Prostate gland (tissue), 2 donors: ENCODE measurements around the gene CDH13. TPM values are rescaled to one million over a fixed set of nuclear protein-coding genes. Genes with fewer than 3 reads are reported as not detected.

ENCODE experiments used
- DNase-seq: peaks from one replicate; pipeline ENCODE4 v3.0.0-alpha.2; 2019; ENCODE audit warnings: low spot score
- H3K27ac ChIP-seq, 2 donors: fragments of 200-600 bp; sonication (generic); 2 replicates each; pipeline ENCODE4 v1.5.1; 2017 to 2019
- H3K27me3 ChIP-seq: fragments of 200-600 bp; sonication (generic); replicated peaks from 2 replicates; pipeline ENCODE4 v1.5.1; 2019; ENCODE audit not compliant: insufficient read depth
- H3K36me3 ChIP-seq, 2 donors: fragments of 200-600 bp; sonication (generic); 1 replicate in 1 of 2; 2 replicates in 1 of 2; pipeline versions ENCODE4 v1.5.1 to v1.8.1; 2017 to 2019
- H3K4me1 ChIP-seq: fragments of 200-600 bp; sonication (generic); replicated peaks from 2 replicates; pipeline ENCODE4 v1.5.1; 2019
- H3K4me3 ChIP-seq, 2 donors: fragments of 200-600 bp; sonication (generic); 2 replicates each; pipeline ENCODE4 v1.5.1; 2017 to 2019
- H3K9me3 ChIP-seq: fragments of 200-600 bp; sonication (generic); 2 replicates; pipeline ENCODE4 v1.5.1; 2017
- CTCF ChIP-seq, 4 experiments: fragments of 200-600 bp in 2 of 4; fragments of 450-650 bp in 2 of 4; sonication (generic) in 2 of 4; IDR thresholded peaks; 1 replicate in 3 of 4; 2 replicates in 1 of 4; pipeline ENCODE4 v1.5.1; 2016 to 2019; ENCODE audit warnings: antibody characterized with exemption in 4 of 4, mild to moderate bottlenecking in 2 of 4, moderate library complexity in 2 of 4
- POLR2A ChIP-seq: fragments of 450-650 bp; IDR thresholded peaks from one replicate; pipeline ENCODE4 v1.6.1; 2016; ENCODE audit warnings: antibody characterized with exemption, mild to moderate bottlenecking
- POLR2AphosphoS5 ChIP-seq: sonication (generic); formaldehyde crosslinking; IDR thresholded peaks from one replicate; pipeline ENCODE4 v1.6.1; 2017; ENCODE audit warnings: antibody characterized with exemption
- WGBS: methylation state at CpG from one replicate; pipeline ENCODE4 v1.1.5; 2018; 5-methylcytosine and 5-hydroxymethylcytosine counted together
- intact Hi-C: fragments of 100-400 bp; cut with DNase I; formaldehyde crosslinking; loops from one replicate; pipeline ENCODE4 v1.14.2; 2022
- total RNA-seq, 2 donors: library from RNA; depleted of rRNA; stranded (reverse); fragments of >200 nt; gene quantifications; one replicate each; pipeline ENCODE4 v1.1.0, GENCODE V29; 2016

Gene CDH13
- total RNA-seq, 2 donors from 2014 or later: 20.6 to 23.0 TPM

DNA sequence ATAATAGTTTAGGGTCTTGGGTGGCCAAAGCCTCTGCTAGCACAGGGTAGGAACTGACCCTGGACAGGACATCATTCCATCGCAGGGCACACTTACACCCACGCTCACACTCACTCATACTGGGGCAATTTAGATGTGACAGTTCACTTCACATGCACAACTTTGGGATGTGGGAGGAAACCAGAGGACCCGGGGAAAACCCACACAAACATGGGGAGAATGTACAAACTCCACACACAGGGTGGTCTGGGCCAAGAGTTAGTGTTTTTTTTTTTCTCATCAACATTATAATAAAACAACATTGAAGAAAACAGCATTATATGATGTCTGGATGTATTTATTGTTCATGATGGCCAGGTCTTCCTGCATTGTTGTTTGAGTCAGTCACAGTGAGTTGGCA is 93.6 kb downstream of the CDH13 start:
- Histone ChIP-seq H3K9me3 (no peaks in the 10 kb centered on the region), H3K27ac (no peak overlapping the region), H3K4me1 (no peaks in the 10 kb centered on the region), H3K36me3 (no peaks in the 10 kb centered on the region), H3K27me3 (no peaks in the 10 kb centered on the region), H3K4me3 (no peak overlapping the region)
- no peak for DNase-seq
- WGBS: 86% methylated on average over 3 of the region's 3 CpGs
- intact Hi-C loops: no loop called here
- TF ChIP-seq POLR2AphosphoS5 (no peak), CTCF (IDR thresholded peaks at IDR 0.05) (no peak), POLR2A (no peak)

- Histone ChIP-seq H3K9me3 (no peaks in the 10 kb centered on the region), H3K27me3 (no peaks in the 10 kb centered on the region), H3K4me1 (no peaks in the 10 kb centered on the region), H3K4me3 (no peak overlapping the region), H3K36me3 (no peaks in the 10 kb centered on the region), H3K27ac (no peak overlapping the region)
- intact Hi-C loops: no loop called here
- WGBS: 66% methylated on average over 2 of the region's 2 CpGs
- TF ChIP-seq POLR2A (no peak), CTCF (IDR thresholded peaks at IDR 0.05) (no peak), POLR2AphosphoS5 (no peak)
- no peak for DNase-seq
Measured at GRCh38 chr16:82726306-82726705, 99.5 kb downstream of the CDH13 start.

DNA sequence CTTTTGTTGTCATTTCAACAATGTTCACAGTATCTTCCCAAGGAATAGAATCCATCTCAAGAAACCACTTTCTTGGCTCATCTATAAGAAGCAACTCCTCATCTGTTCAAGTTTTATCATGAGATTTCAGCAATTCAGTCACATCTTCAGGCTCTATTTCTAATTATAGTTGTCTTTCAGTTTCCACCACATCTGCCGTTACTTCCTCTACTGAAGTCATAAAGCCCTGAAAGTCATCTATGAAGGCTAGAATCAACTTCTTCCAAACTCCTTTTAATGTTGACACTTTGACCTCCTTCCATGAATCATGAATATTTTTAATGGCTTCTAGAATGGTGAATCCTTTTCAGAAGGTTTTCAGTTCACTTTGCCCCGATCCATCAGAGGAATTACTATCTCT is 102.1 kb downstream of the CDH13 start:
- H3K4me3 ChIP-seq: no peak overlapping the region
- H3K36me3 ChIP-seq: no peaks in the 10 kb centered on the region
- intact Hi-C loops: no loop called here
- no peaks in the 10 kb centered on the region for H3K9me3 ChIP-seq
- DNase-seq: no peak
- no peak overlapping the region for H3K27ac ChIP-seq
- TF ChIP-seq POLR2A (no peak), POLR2AphosphoS5 (no peak), CTCF (IDR thresholded peaks at IDR 0.05) (no peak)
- WGBS: 95% methylated on average over 2 of the region's 2 CpGs
- H3K27me3 ChIP-seq: no peaks in the 10 kb centered on the region
- H3K4me1 ChIP-seq: no peaks in the 10 kb centered on the region

DNA sequence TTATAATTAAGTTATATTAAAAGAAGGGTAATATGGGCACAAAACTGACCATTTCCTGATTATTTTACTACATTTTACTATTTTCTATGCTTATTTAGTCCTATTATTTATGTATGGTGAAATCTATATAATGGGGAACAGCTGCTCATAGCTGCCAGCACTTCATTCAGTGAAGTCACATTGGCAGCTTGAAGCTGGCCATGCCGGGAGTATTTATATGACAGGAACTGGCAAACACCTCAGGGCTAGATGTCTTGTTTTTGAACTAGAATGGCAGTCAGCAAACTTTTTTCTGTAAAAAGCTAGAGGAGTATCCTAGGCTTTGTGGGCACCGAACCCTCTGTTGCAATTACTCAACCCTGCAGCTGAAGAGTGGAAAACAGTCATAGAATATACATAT is 104.1 kb downstream of the CDH13 start:
- intact Hi-C loops: no loop called here
- no peaks in the 10 kb centered on the region for H3K27me3 ChIP-seq
- H3K9me3 ChIP-seq: no peaks in the 10 kb centered on the region
- no peaks in the 10 kb centered on the region for H3K4me1 ChIP-seq
- DNase-seq: no peak
- no peaks in the 10 kb centered on the region for H3K36me3 ChIP-seq
- H3K4me3 ChIP-seq: no peak overlapping the region
- H3K27ac ChIP-seq: no peak overlapping the region
- WGBS: 51% methylated on average over 2 of the region's 2 CpGs
- TF ChIP-seq POLR2AphosphoS5 (no peak), POLR2A (no peak), CTCF (IDR thresholded peaks at IDR 0.05) (no peak)

DNA sequence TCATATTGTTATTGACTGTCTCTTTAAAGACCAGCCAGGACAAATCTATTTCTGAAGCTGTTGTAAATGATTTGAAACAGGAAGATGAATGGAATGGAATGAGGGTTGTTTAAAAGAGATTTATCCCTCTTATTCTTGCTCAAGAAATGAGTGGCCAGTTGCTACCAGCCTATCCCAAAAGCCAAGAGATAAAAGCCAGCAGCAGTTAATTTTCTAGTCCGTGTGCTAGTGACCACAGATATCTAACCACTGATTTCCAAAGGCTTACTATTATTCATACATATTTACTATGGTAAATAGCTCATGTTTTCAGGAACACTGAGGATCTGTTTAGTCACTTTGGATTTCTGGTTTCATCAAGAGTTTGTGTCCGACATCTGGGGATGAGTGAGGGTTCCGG is 105.7 kb downstream of the CDH13 start:
- intact Hi-C loops: no loop called here
- H3K36me3 ChIP-seq: no peaks in the 10 kb centered on the region
- H3K9me3 ChIP-seq: no peaks in the 10 kb centered on the region
- no peaks in the 10 kb centered on the region for H3K4me1 ChIP-seq
- no peaks in the 10 kb centered on the region for H3K27me3 ChIP-seq
- no peak overlapping the region for H3K27ac ChIP-seq
- no peak for DNase-seq
- TF ChIP-seq POLR2A: no peak
- no peak for TF ChIP-seq POLR2AphosphoS5
- no peak overlapping the region for H3K4me3 ChIP-seq
- 96% methylated on average over 3 of the region's 3 CpGs for WGBS

DNA sequence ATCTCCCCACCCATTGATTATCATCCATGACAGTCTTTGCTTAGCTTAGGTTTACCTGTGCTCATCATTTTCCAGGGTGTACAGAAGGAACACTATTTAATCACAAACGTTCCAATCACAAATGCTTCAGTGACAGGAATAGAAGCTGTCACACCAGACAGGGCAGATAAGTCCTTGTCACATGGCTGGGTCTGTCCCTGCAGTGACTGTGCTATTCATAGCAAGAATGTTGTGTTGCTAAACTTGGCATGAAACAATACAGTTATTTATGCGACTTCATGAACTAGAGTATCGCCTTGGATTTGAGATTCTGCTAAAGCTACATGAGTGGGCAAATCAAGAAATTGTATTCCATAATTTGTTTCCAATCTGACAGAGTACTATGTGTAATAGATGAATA is 108.4 kb downstream of the CDH13 start:
- Histone ChIP-seq H3K27me3 (no peaks in the 10 kb centered on the region), H3K4me1 (no peaks in the 10 kb centered on the region), H3K36me3 (no peaks in the 10 kb centered on the region), H3K27ac (no peak overlapping the region), H3K9me3 (no peaks in the 10 kb centered on the region), H3K4me3 (no peak overlapping the region)
- WGBS: 32% methylated on average over 3 of the region's 3 CpGs
- TF ChIP-seq POLR2AphosphoS5 (no peak), POLR2A (no peak), CTCF (IDR thresholded peaks at IDR 0.05) (no peak)
- no peak for DNase-seq
- intact Hi-C loops: no loop called here
